Transverse colon (tissue), 4 donors: Measurements from ENCODE around the gene MAGED1. TPM values are rescaled to one million over a fixed set of nuclear protein-coding genes. Genes with fewer than 3 reads are reported as not detected.

Experiments used
- DNase-seq: peaks from one replicate; pipeline ENCODE4 v3.0.0-alpha.2; 2019
- H3K27ac ChIP-seq, 4 donors: fragments of 200-600 bp; sonication (generic); 2 replicates each; pipeline ENCODE4 v1.5.1; 2016 to 2018; ENCODE audit warnings: inconsistent platforms in 4 of 4
- H3K27me3 ChIP-seq: fragments of 200-600 bp; sonication (generic); 2 replicates; pipeline ENCODE4 v1.5.1; 2017; ENCODE audit warnings: inconsistent platforms
- H3K36me3 ChIP-seq, 4 donors: fragments of 200-600 bp; sonication (generic); 2 replicates each; pipeline ENCODE4 v1.5.1; 2017 to 2019; ENCODE audit warnings: inconsistent platforms in 4 of 4
- H3K4me1 ChIP-seq, 4 donors: fragments of 200-600 bp; sonication (generic); 2 replicates each; pipeline ENCODE4 v1.5.1; 2017 to 2020; ENCODE audit warnings: inconsistent platforms in 4 of 4
- H3K4me3 ChIP-seq, 4 donors: fragments of 200-600 bp; sonication (generic); 1 replicate in 1 of 4; 2 replicates in 3 of 4; pipeline versions ENCODE4 v1.5.1 to v1.6.1; 2017 to 2019; ENCODE audit warnings: inconsistent platforms in 4 of 4
- H3K9me3 ChIP-seq, 2 donors: fragments of 200-600 bp; sonication (generic); 2 replicates each; pipeline ENCODE4 v1.5.1; 2017 to 2019; ENCODE audit warnings: inconsistent platforms in 2 of 2
- CTCF ChIP-seq, 5 experiments: fragments of 200-600 bp in 3 of 5; fragments of 450-650 bp in 2 of 5; sonication (generic) in 3 of 5; IDR thresholded peaks; 1 replicate in 2 of 5; 2 replicates in 3 of 5; pipeline ENCODE4 v1.5.1; 2016 to 2017; ENCODE audit warnings: antibody characterized with exemption in 5 of 5, inconsistent platforms in 3 of 5, mild to moderate bottlenecking in 2 of 5, moderate library complexity in 1 of 5
- EP300 ChIP-seq: sonication (generic); formaldehyde crosslinking; IDR thresholded peaks from one replicate; pipeline ENCODE4 v1.6.1; 2017; ENCODE audit warnings: antibody characterized with exemption, low read depth
- POLR2A ChIP-seq: fragments of 450-650 bp; IDR thresholded peaks from one replicate; pipeline ENCODE4 v1.6.1; 2016; ENCODE audit warnings: antibody characterized with exemption, mild to moderate bottlenecking, moderate library complexity
- POLR2AphosphoS5 ChIP-seq, 3 donors: sonication (generic); formaldehyde crosslinking; IDR thresholded peaks; one replicate each; pipeline ENCODE4 v1.6.1; 2016; ENCODE audit warnings: antibody characterized with exemption in 3 of 3
- WGBS, 2 donors: methylation state at CpG; one replicate each; pipeline ENCODE4 v1.1.5; 2018; ENCODE audit warnings: low coverage in 1 of 2; 5-methylcytosine and 5-hydroxymethylcytosine counted together
- in situ Hi-C, 4 donors: fragments of 200-750 bp; cut with MboI; loops; one replicate each; pipeline versions ENCODE4 v1.15.0 to v1.15.1; 2017; ENCODE audit warnings: low sequenced_read_pairs in 3 of 4, low pct_ligation_motif_present in 1 of 4, low pct_unique_long_range_greater_than_20kb in 1 of 4
- intact Hi-C: fragments of 100-400 bp; cut with DNase I; formaldehyde crosslinking; loops from one replicate; pipeline ENCODE4 v1.15.1; 2023; ENCODE audit warnings: low total_unique reads
- total RNA-seq, 4 donors: library from RNA; depleted of rRNA; stranded (reverse); fragments of >200 nt; gene quantifications; one replicate each; pipeline ENCODE4 v1.1.0, GENCODE V29; 2016

MAGED1 gene
- 10 to 100 TPM; 43.7 to 77.2 (median 55.9) TPM for total RNA-seq

- TF ChIP-seq EP300: no peak
- no peak for TF ChIP-seq CTCF (IDR thresholded peaks at IDR 0.05)
- TF ChIP-seq POLR2A: peak; percentile 51
- TF ChIP-seq POLR2AphosphoS5 (IDR thresholded peaks at IDR 0.05): peak; percentile 77 to 85 (median 80)
- intact Hi-C loops: no loop called here
- WGBS, 2 donors: 0 to 39% methylated on average over 6 to 35 of the region's 35 CpGs
- Histone ChIP-seq H3K36me3 (no peaks in the 10 kb centered on the region), H3K27me3 (no peaks in the 10 kb centered on the region), H3K9me3 (no peaks in the 10 kb centered on the region), H3K4me3 (peak within 1 kb of the TSS; percentile 38 to 56 (median 45)), H3K4me1 (peaks cover 0 to 14% (median 2%) of the 10 kb centered on the region in 4 donors), H3K27ac (peak within 1 kb of the TSS; percentile 75 to 90 (median 80))
- in situ Hi-C loops: no loop called here
- peak; percentile 86 for DNase-seq
Measured at GRCh38 chrX:51892921-51893745, at the start of gene MAGED1. TSS of gene MAGED1 (plus strand) at chrX:51893623. CDS start at chrX:51894305, 682 bp downstream.

GRCh38 chrX:51847463-51847862 is 46.0 kb upstream of the MAGED1 start:
- intact Hi-C loops: no loop called here
- Histone ChIP-seq H3K36me3 (no peaks in the 10 kb centered on the region), H3K27me3 (no peaks in the 10 kb centered on the region), H3K27ac (no peak overlapping the region), H3K4me3 (no peak overlapping the region), H3K9me3 (no peaks in the 10 kb centered on the region), H3K4me1 (no peaks in the 10 kb centered on the region)
- WGBS, 2 donors: 79% methylated on average over 3 of the region's 3 CpGs; no CpG with 5 or more reads in 1 of the 2 donors
- DNase-seq: no peak
- TF ChIP-seq EP300 (no peak), POLR2AphosphoS5 (IDR thresholded peaks at IDR 0.05) (no peak), POLR2A (no peak), CTCF (IDR thresholded peaks at IDR 0.05) (no peak)
- in situ Hi-C loops: no loop called here

GRCh38 chrX:51851507-51852085 is 41.8 kb upstream of the MAGED1 start:
- WGBS, 2 donors: 62% methylated on average over 3 of the region's 3 CpGs; no CpG with 5 or more reads in 1 of the 2 donors
- no peaks in the 10 kb centered on the region for H3K36me3 ChIP-seq
- DNase-seq: no peak
- H3K4me3 ChIP-seq: no peak overlapping the region
- no peaks in the 10 kb centered on the region for H3K27me3 ChIP-seq
- TF ChIP-seq POLR2A: no peak
- TF ChIP-seq CTCF (IDR thresholded peaks at IDR 0.05): no peak
- H3K4me1 ChIP-seq: no peaks in the 10 kb centered on the region
- intact Hi-C loops: no loop called here
- no peaks in the 10 kb centered on the region for H3K9me3 ChIP-seq
- in situ Hi-C loops: loop anchor here in 2 of 4 donors (25.0 kb wide), 1 partner anchor 214 kb away; no protein-coding TSS in a partner anchor
- H3K27ac ChIP-seq: no peak overlapping the region

GRCh38 chrX:51852096-51852495 is 41.3 kb upstream of the MAGED1 start:
- H3K4me3 ChIP-seq: no peak overlapping the region
- H3K27me3 ChIP-seq: no peaks in the 10 kb centered on the region
- no peak for TF ChIP-seq EP300
- TF ChIP-seq CTCF (IDR thresholded peaks at IDR 0.05): no peak
- no peak for TF ChIP-seq POLR2A
- TF ChIP-seq POLR2AphosphoS5 (IDR thresholded peaks at IDR 0.05): no peak
- H3K36me3 ChIP-seq: no peaks in the 10 kb centered on the region
- no peaks in the 10 kb centered on the region for H3K9me3 ChIP-seq
- no peak overlapping the region for H3K27ac ChIP-seq
- in situ Hi-C loops (loop anchor here in 2 of 4 donors (25.0 kb wide), 1 partner anchor 215 kb away; no protein-coding TSS in a partner anchor), intact Hi-C loops (no loop called here)
- H3K4me1 ChIP-seq: no peaks in the 10 kb centered on the region
- 52 to 83% methylated on average over 1 of the region's 1 CpG for WGBS, 2 donors
- no peak for DNase-seq
